AG10803 (cell line): ENCODE results near the gene HSPA1A.
A peak's percentile ranks its signal among the peaks of the same experiment; 100 is the strongest.

Experiments used
- DNase-seq: peaks from one replicate; pipeline ENCODE4 v3.0.0; 2010; ENCODE audit warnings: low read depth
- H3K4me3 ChIP-seq: 2 replicates; pipeline ENCODE4 v1.5.1; 2011; ENCODE audit warnings: mild to moderate bottlenecking, low read length, control low read depth
- TF ChIP-seq, protein P1 (sequence below): conservative IDR thresholded peaks from 2 replicates; pipeline ENCODE4 v1.5.1; 2011; ENCODE audit warnings: mild to moderate bottlenecking, low read length, control low read depth, inconsistent platforms

Gene HSPA1A

DNA sequence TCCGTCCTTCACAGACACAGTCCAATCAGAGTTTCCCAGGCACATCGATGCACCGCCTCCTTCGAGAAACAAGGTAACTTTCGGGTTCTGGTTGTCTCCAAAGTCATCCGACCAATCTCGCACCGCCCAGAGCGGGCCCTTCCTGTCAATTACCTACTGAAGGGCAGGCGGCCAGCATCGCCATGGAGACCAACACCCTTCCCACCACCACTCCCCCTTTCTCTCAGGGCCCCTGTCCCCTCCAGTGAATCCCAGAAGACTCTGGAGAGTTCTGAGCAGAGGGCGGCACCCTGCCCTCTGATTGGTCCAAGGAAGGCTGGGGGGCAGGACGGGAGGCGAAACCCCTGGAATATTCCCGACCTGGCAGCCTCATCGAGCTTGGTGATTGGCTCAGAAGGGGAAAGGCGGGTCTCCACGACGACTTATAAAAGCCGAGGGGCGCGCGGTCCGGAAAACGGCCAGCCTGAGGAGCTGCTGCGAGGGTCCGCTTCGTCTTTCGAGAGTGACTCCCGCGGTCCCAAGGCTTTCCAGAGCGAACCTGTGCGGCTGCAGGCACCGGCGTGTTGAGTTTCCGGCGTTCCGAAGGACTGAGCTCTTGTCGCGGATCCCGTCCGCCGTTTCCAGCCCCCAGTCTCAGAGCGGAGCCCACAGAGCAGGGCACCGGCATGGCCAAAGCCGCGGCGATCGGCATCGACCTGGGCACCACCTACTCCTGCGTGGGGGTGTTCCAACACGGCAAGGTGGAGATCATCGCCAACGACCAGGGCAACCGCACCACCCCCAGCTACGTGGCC lies 12.1 kb downstream of the HSPA1A start, which contains the start of gene HSPA1B:
HSPA1B (plus strand) TSS at position 453 of the 794 bp plus-strand sequence; CDS start at position 666, 213 bp downstream.
- TF ChIP-seq, protein P1, sequence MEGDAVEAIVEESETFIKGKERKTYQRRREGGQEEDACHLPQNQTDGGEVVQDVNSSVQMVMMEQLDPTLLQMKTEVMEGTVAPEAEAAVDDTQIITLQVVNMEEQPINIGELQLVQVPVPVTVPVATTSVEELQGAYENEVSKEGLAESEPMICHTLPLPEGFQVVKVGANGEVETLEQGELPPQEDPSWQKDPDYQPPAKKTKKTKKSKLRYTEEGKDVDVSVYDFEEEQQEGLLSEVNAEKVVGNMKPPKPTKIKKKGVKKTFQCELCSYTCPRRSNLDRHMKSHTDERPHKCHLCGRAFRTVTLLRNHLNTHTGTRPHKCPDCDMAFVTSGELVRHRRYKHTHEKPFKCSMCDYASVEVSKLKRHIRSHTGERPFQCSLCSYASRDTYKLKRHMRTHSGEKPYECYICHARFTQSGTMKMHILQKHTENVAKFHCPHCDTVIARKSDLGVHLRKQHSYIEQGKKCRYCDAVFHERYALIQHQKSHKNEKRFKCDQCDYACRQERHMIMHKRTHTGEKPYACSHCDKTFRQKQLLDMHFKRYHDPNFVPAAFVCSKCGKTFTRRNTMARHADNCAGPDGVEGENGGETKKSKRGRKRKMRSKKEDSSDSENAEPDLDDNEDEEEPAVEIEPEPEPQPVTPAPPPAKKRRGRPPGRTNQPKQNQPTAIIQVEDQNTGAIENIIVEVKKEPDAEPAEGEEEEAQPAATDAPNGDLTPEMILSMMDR = no peak
- H3K4me3 ChIP-seq = peak within 1 kb of the TSS; percentile 88
- DNase-seq = peak; percentile 100

- TF ChIP-seq, protein P1 = peak; percentile 60
- peak overlapping the region; percentile 69 for H3K4me3 ChIP-seq
- peak; percentile 51 for DNase-seq
These were observed 14.4 kb downstream of the HSPA1A start for GRCh38 chr6:31829633-31830283.

DNA sequence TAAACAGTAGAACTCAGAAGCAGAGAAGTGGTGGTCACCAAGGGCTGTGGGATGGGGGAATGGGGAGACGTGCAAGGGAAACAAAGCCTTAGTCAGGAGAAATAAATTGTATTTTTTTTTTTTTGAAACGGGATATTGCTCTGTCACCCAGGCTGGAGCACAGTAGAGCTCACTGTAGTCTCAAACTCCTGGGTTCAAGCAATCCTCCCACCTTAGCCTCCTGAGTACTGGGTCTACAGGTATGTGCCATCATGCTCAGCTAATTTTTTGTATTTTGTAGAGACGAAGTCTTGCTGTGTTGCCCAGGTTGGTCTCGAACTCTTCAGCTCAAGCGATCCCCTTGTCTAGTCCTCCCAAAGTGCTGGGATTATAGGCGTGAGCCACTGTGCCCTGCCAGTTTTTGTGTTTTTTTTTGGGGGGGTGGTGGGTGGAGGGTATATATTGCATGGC lies 15.6 kb downstream of the HSPA1A start:
- DNase-seq = no peak
- TF ChIP-seq, protein P1 = no peak
- H3K4me3 ChIP-seq = peak overlapping the region; percentile 69

GRCh38 chr6:31831350-31832215 lies 16.2 kb downstream of the HSPA1A start:
- no peak for DNase-seq
- TF ChIP-seq, protein P1 = no peak
- H3K4me3 ChIP-seq = peak overlapping the region; percentile 69

DNA sequence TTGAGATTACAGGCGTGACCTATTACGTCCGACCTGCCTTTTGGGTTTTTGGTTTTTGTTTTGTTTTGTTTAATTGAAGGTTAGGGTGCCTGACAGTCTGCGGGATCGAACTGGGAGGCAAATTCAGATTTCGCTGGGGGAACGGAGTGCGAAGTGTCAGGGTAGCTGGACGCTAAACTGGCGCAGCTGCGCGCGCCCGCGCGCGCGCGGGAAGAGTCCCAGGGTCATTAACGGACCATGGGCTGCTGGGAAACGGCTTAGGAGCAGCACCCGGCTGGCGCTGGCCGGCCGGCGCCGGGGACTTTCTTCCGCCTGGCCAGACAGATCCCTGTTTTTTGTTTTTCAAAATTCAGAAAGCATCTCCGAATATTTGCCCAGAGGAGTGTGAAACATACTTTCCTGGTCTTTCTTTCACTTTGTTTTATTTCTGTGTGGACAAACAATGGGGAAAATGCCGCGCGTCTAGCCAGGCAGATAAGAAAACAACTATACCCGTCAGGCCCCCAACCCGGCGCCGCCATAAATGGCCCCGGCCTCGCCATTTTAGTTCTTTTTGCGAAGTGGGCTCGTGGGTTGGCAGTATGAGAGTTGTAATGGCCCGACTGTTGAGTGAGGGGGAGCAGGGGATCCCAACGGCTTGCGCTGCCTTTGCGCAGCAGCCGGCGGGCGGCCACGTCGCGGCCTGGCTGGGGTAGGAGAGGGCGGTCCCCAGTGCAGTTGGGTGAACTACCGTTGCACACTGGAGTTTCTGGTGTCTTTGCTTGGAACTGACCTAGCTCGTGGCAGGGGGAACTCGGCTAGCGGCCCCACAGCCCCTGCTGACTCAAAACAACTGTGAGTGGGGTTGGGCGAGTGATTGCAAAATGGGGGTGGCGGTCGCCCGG lies 19.3 kb downstream of the HSPA1A start:
- peak; percentile 85 for DNase-seq

More for the DNA sequence above, 19.3 kb downstream of the HSPA1A start:
- peak overlapping the region; percentile 94 for H3K4me3 ChIP-seq
- TF ChIP-seq, protein P1 = no peak
